B cell (primary cell): ENCODE data around the gene GPR89A.
"Not testable (repeated sequence)": the region's sequence is repeated elsewhere in the genome, so short reads cannot be mapped to it uniquely, and the experiment has no call there.

ENCODE experiments used
- CTCF ChIP-seq: fragments of 200-600 bp; IDR thresholded peaks from one replicate; pipeline ENCODE4 v1.8.0; 2022; ENCODE audit warnings: antibody characterized with exemption, mild to moderate bottlenecking
- EZH2 ChIP-seq: IDR thresholded peaks from 2 replicates; pipeline ENCODE4 v1.6.1; 2012; ENCODE audit warnings: borderline replicate concordance, low read depth, mild to moderate bottlenecking, moderate library complexity, low read length; ENCODE audit not compliant: insufficient read depth, poor library complexity, severe bottlenecking

- not testable (repeated sequence) for TF ChIP-seq CTCF, EZH2
Measured at GRCh38 chr1:145599426-145599825, 8.4 kb upstream of the GPR89A start.
